Tibial artery (tissue), 4 donors: ENCODE results near the gene PLOD3.
A peak's percentile ranks its signal among the peaks of the same experiment; 100 is the strongest.
"Not testable (repeated sequence)": the region's sequence is repeated elsewhere in the genome, so short reads cannot be mapped to it uniquely, and the experiment has no call there.

ENCODE experiments used
- DNase-seq, 2 donors: peaks; one replicate each; pipeline ENCODE4 v3.0.0-alpha.2; 2019
- H3K27ac ChIP-seq, 2 donors: fragments of 200-600 bp; sonication (generic) in 1 of 2; 1 replicate in 1 of 2; 2 replicates in 1 of 2; pipeline ENCODE4 v1.5.1; 2018 to 2019; ENCODE audit warnings: mild to moderate bottlenecking in 1 of 2
- H3K27me3 ChIP-seq, 2 donors: fragments of 200-600 bp; sonication (generic) in 1 of 2; one replicate each; pipeline versions ENCODE4 v1.5.1 to v1.6.0; 2016 to 2019
- H3K36me3 ChIP-seq, 3 donors: fragments of 200-600 bp; sonication (generic) in 2 of 3; one replicate each; pipeline ENCODE4 v1.5.1; 2016 to 2019; ENCODE audit warnings: mild to moderate bottlenecking in 2 of 3
- H3K4me1 ChIP-seq, 4 donors: fragments of 200-600 bp; sonication (generic) in 2 of 4; 1 replicate in 3 of 4; 2 replicates in 1 of 4; pipeline ENCODE4 v1.5.1; 2016 to 2019
- H3K4me3 ChIP-seq, 2 donors: fragments of 200-600 bp; sonication (generic) in 1 of 2; 1 replicate in 1 of 2; 2 replicates in 1 of 2; pipeline ENCODE4 v1.5.1; 2018 to 2019; ENCODE audit warnings: mild to moderate bottlenecking in 2 of 2
- H3K9me3 ChIP-seq, 3 donors: fragments of 200-600 bp; sonication (generic) in 1 of 3; one replicate each; pipeline ENCODE4 v1.5.1; 2016 to 2019
- CTCF ChIP-seq, 2 experiments: fragments of 200-600 bp in 1 of 2; fragments of 450-650 bp in 1 of 2; IDR thresholded peaks; one replicate each; pipeline ENCODE4 v1.5.1; 2017 to 2019; ENCODE audit warnings: antibody characterized with exemption in 2 of 2, mild to moderate bottlenecking in 1 of 2, moderate library complexity in 1 of 2
- intact Hi-C: fragments of 100-400 bp; cut with DNase I; formaldehyde crosslinking; loops from one replicate; pipeline ENCODE4 v1.15.0; 2023; ENCODE audit warnings: low total_unique reads

The PLOD3 gene

GRCh38 chr7:101217388-101218235 is at the start of gene PLOD3, which contains the start of gene ZNHIT1:
Gene PLOD3, minus strand, starts transcription at chr7:101217581. Its CDS starts 307 bp downstream, at chr7:101217274.
Gene ZNHIT1, plus strand, starts transcription at chr7:101218165. Its CDS starts 31 bp downstream, at chr7:101218196.
- intact Hi-C loops: loop anchor here (2.0 kb wide), 1 partner anchor 35 kb away; no protein-coding TSS in a partner anchor
- Histone ChIP-seq H3K27me3 (no peaks in the 10 kb centered on the region), H3K36me3 (peaks cover 0 to 45% (median 20%) of the 10 kb centered on the region in 3 donors), H3K9me3 (no peaks in the 10 kb centered on the region), H3K4me3 (peak within 1 kb of the TSS; percentile 65 to 94), H3K4me1 (peaks cover 0 to 41% (median 26%) of the 10 kb centered on the region in 4 donors), H3K27ac (peak within 1 kb of the TSS; percentile 81 to 82)
- peak; percentile 97 to 98 for DNase-seq
- TF ChIP-seq CTCF (IDR thresholded peaks at IDR 0.05): no peak

GRCh38 chr7:101265622-101266516 is 48.5 kb upstream of the PLOD3 start:
- Histone ChIP-seq H3K36me3 (no peaks in the 10 kb centered on the region), H3K27ac (no peak overlapping the region), H3K9me3 (no peaks in the 10 kb centered on the region), H3K27me3 (peaks cover 0 to 27% of the 10 kb centered on the region in 2 donors), H3K4me1 (no peaks in the 10 kb centered on the region), H3K4me3 (no peak overlapping the region)
- TF ChIP-seq CTCF (IDR thresholded peaks at IDR 0.05): no peak
- no peak for DNase-seq
- intact Hi-C loops: no loop called here

- DNase-seq, H3K9me3 ChIP-seq, H3K36me3 ChIP-seq, H3K4me3 ChIP-seq, intact Hi-C loops, H3K27ac ChIP-seq, H3K4me1 ChIP-seq: not testable (repeated sequence)
- peaks cover 0 to 28% of the 10 kb centered on the region in 2 donors for H3K27me3 ChIP-seq
Measured at GRCh38 chr7:101264102-101264706, 46.8 kb upstream of the PLOD3 start.

DNA sequence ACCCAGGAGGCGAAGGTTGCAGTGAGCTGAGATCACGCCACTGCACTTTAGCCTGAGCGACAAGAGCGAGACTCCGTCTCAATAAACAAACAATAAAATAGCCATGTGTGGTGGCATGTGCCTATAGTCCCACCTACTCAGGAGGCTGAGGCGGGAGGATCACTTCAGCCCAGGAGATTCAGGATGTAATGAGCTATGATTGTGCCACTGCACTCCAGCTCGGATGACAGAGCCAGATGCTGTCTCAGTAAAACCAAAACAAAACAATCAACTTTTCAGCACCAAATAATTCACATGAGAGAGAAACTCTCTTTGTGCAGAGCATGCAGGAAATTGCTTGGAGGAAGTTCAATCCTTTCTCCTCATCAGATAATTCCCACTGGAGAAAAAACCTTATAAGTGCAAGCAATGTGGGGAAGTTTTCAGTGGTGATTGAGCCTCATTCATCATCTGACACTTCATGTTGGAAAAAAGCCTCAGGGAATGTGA is 40.9 kb upstream of the PLOD3 start:
- H3K27me3 ChIP-seq: peaks cover 0 to 23% of the 10 kb centered on the region in 2 donors
- intact Hi-C loops: no loop called here
- no peak overlapping the region for H3K27ac ChIP-seq
- no peak for TF ChIP-seq CTCF (IDR thresholded peaks at IDR 0.05)
- no peak overlapping the region for H3K4me3 ChIP-seq
- no peak for DNase-seq
- no peaks in the 10 kb centered on the region for H3K4me1 ChIP-seq
- no peaks in the 10 kb centered on the region for H3K9me3 ChIP-seq
- no peaks in the 10 kb centered on the region for H3K36me3 ChIP-seq

DNA sequence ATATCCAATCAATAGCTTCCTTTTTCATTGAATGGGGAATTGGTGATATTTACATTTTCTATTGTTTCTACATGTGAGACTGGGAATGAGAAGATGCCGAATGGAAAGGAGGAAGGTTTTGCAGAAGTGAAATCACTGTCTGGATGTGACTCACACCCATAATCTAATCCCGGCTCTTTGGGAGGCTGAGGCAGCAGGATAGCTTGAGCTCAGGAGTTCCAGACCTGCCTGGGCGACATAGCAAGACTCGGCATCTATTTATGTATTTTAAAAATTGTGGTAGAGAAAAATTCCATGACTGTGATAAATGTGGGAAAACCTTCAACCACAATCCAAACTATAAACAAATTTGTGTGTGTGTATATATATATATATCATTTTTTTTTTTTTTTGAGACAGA is 38.4 kb upstream of the PLOD3 start:
- intact Hi-C loops: no loop called here
- H3K4me3 ChIP-seq: no peak overlapping the region
- no peak overlapping the region for H3K27ac ChIP-seq
- no peaks in the 10 kb centered on the region for H3K9me3 ChIP-seq
- no peak for DNase-seq
- H3K36me3 ChIP-seq: no peaks in the 10 kb centered on the region
- H3K4me1 ChIP-seq: peaks cover 0 to 15% (median 11%) of the 10 kb centered on the region in 4 donors
- peaks cover 0 to 12% of the 10 kb centered on the region in 2 donors for H3K27me3 ChIP-seq
- no peak for TF ChIP-seq CTCF (IDR thresholded peaks at IDR 0.05)

DNA sequence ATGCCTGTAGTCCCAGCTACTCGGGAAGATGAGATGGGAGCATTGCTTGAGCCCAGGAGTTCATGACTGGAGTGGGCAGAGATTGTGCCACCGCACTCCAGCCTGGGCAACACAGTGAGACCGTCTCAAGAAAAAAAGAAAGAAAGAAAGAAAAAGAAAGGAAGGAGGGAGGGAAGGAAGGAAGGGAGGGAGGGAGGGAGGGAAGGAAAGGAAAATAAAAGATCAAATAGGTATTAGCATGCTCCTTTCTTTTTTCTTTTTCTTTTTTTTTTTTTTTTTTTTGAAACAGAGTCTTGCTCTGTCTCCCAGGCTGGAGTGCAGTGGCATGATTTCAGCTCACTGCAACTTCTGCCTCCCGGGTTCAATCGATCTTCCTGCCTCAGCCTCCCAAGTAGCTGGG is 35.8 kb upstream of the PLOD3 start:
- Histone ChIP-seq H3K4me1 (peaks cover 0 to 26% (median 20%) of the 10 kb centered on the region in 4 donors), H3K36me3 (peaks cover 0 to 13% (median 11%) of the 10 kb centered on the region in 3 donors)
- H3K27ac ChIP-seq, H3K9me3 ChIP-seq, H3K4me3 ChIP-seq, H3K27me3 ChIP-seq, DNase-seq: not testable (repeated sequence)
- intact Hi-C loops: loop anchor here (2.0 to 5.0 kb wide), 2 partner anchors 34 to 166 kb away; partner anchors contain the start of genes TRIM56 and ZNHIT1
